GM10248 (cell line): ENCODE results near the gene AKT3.

Experiments used
- CTCF ChIA-PET: fragments of 300-600 bp; sonication (Branson Sonifier 250); formaldehyde crosslinking; extraction: SDS; loops from one replicate; lab custom pipeline; 2021; ENCODE audit warnings: antibody characterized with exemption; lab: Yijun Ruan, JAX
- POLR2A ChIA-PET: fragments of 350-650 bp; sonication (Branson Sonifier 250); formaldehyde crosslinking; extraction: SDS; loops from one replicate; lab custom pipeline; 2020; ENCODE audit warnings: antibody characterized with exemption; lab: Yijun Ruan, JAX
- DNase-seq: peaks from one replicate; pipeline ENCODE4 v3.0.0; 2012; ENCODE audit errors: extremely low spot score
- CTCF ChIP-seq: IDR thresholded peaks from 2 replicates; pipeline ENCODE4 v1.5.1; 2012; ENCODE audit warnings: mild to moderate bottlenecking, low read depth; ENCODE audit errors: extremely low read depth, missing control alignments, control extremely low read depth

AKT3 gene

GRCh38 chr1:243514927-243515326 lies 335.1 kb downstream of the AKT3 start:
- no peak for DNase-seq
- ChIA-PET POLR2A (no interaction called here), CTCF (no interaction called here)
- no peak for TF ChIP-seq CTCF

- ChIA-PET POLR2A (no interaction called here), CTCF (interaction anchor here (1.2 to 1.5 kb wide), 2 partner anchors 15 to 29 kb away, joined by 3 read pairs; no protein-coding TSS in a partner anchor)
These were observed 336.1 kb downstream of the AKT3 start for GRCh38 chr1:243513726-243514491.

GRCh38 chr1:243510928-243511327 lies 339.1 kb downstream of the AKT3 start:
- DNase-seq, result no peak
- ChIA-PET POLR2A (no interaction called here), CTCF (interaction anchor here (1.2 to 1.6 kb wide), 2 partner anchors 60 to 200 kb away, joined by 3 read pairs; no protein-coding TSS in a partner anchor)
- no peak for TF ChIP-seq CTCF

More at GRCh38 chr1:243513726-243514491, 336.1 kb downstream of the AKT3 start:
- peak; percentile 51 for DNase-seq
- TF ChIP-seq CTCF, result no peak

GRCh38 chr1:243508943-243509342 lies 341.1 kb downstream of the AKT3 start:
- ChIA-PET CTCF (no interaction called here), POLR2A (no interaction called here)
- DNase-seq, result no peak
- TF ChIP-seq CTCF, result no peak

- peak; percentile 45 for DNase-seq
- ChIA-PET POLR2A (no interaction called here), CTCF (no interaction called here)
- TF ChIP-seq CTCF, result no peak
These were observed 341.7 kb downstream of the AKT3 start for GRCh38 chr1:243508303-243508713.

GRCh38 chr1:243507672-243508302 lies 342.3 kb downstream of the AKT3 start:
- no peak for TF ChIP-seq CTCF
- POLR2A ChIA-PET, result no interaction called here
- CTCF ChIA-PET, result interaction anchor here (0.9 kb wide), 1 partner anchor 23 kb away, joined by 3 read pairs; no protein-coding TSS in a partner anchor
- DNase-seq, result no peak
